ENCODE results near the gene BCKDHB. TPM values are rescaled to one million over a fixed set of nuclear protein-coding genes. Genes with fewer than 3 reads are reported as not detected.

Gene BCKDHB
- total RNA-seq (2012; rRNA removed): 11.8 and 16.4 TPM in 2 replicates
- polyA plus RNA-seq (2012; rRNA removed): 8.9 and 11.2 TPM in 2 replicates
- polyA plus RNA-seq (2012; cell fraction: cytosol; rRNA removed): 7.9 and 17.1 TPM in 2 replicates
- 3.0 and 7.8 TPM in 2 replicates for polyA plus RNA-seq (2012; cell fraction: nucleus; rRNA removed; ENCODE audit: low replicate concordance)
- Bru-seq, nascent RNA: percentile 58 among the genes with signal in this experiment
- percentile 52 among the genes with signal in this experiment for BruChase-seq, experiment 1, labeled RNA remaining after a 6-hour chase
- percentile 58 among the genes with signal in this experiment for BruChase-seq, experiment 2, labeled RNA remaining after a 2-hour chase
- long read RNA-seq, transcript BCKDHB-201 (10 exons, 3,692 nt): minor isoform, 5 of 23 reads
- long read RNA-seq, transcript BCKDHB-202 (11 exons, 1,514 nt): major isoform, 8 of 23 reads
- long read RNA-seq, partial matches to known transcripts: 4 of 23 reads
- long read RNA-seq, other reads (novel, unspliced or antisense): 4 of 23 reads

DNA sequence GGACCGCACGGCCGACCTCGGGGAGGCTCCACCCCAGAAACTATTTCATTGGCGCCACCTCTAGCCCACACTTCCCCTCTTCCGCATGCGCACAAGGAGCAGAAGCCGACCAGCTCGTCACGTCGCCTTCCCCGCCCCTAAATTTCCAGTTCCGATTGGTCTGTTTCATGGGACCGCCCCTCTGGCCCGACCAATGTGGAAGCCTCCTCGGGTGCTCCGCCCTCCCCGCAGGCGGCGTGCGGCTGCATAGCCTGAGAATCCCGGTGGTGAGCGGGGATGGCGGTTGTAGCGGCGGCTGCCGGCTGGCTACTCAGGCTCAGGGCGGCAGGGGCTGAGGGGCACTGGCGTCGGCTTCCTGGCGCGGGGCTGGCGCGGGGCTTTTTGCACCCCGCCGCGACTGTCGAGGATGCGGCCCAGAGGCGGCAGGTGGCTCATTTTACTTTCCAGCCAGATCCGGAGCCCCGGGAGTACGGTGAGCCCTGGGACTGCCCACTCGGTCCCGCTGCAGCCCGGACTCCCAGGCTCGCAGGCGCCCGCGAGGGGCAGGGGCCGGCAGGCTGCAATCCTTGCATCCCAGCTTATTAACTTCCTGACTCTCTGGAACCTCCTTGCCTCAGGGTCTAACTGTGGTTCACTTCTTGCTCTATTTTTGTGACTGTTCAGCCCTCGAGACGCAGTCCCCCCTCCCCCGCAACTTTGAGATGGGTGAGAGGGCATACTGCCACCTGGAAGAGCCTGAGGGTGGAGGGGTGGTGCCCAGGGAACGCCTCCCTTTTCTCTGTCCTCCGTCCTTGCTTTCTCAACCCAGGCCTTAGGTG is at the start of gene BCKDHB:
TSS of gene BCKDHB (plus strand) at position 254 of the 818 bp plus-strand sequence. CDS start at position 277, 23 bp downstream.
- 0% methylated on average over 8 of the region's 56 CpGs; no CpG with 5 or more reads in 1 of the 2 experiments for WGBS, 2 experiments (ENCODE audit: extremely low coverage in 2 of 2, insufficient read length in 1 of 2)
- dilution Hi-C loops (cut with HindIII; ENCODE audit: low sequenced_read_pairs, unreplicated experiment): no loop called here
- TF ChIP-seq MAFK (IDR thresholded peaks at IDR 0.05; ENCODE audit: low read depth, low read length): no peak
- TF ChIP-seq FOS (IDR thresholded peaks at IDR 0.05; ENCODE audit: low read depth, low read length): peak; percentile 8; the same call in 1 of the 2 replicates
- TF ChIP-seq, protein P1, sequence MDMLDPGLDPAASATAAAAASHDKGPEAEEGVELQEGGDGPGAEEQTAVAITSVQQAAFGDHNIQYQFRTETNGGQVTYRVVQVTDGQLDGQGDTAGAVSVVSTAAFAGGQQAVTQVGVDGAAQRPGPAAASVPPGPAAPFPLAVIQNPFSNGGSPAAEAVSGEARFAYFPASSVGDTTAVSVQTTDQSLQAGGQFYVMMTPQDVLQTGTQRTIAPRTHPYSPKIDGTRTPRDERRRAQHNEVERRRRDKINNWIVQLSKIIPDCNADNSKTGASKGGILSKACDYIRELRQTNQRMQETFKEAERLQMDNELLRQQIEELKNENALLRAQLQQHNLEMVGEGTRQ (IDR thresholded peaks at IDR 0.05; ENCODE audit: low read depth, low read length): peak; percentile 33; the same call in 1 of the 2 replicates
- TF ChIP-seq MAZ (IDR thresholded peaks at IDR 0.05; ENCODE audit: borderline replicate concordance, low read depth, low read length): peak; percentile 78; the same call in 1 of the 2 replicates
- no peak; the same call in 1 of the 2 replicates for TF ChIP-seq BHLHE40 (IDR thresholded peaks at IDR 0.05; ENCODE audit: low read depth, low read length)
- TF ChIP-seq NFE2L2 (IDR thresholded peaks at IDR 0.05; ENCODE audit: low read depth, low read length): no peak
- TF ChIP-seq RCOR1 (IDR thresholded peaks at IDR 0.05; ENCODE audit: insufficient replicate concordance, low read length): no peak
- no peak for TF ChIP-seq RAD21 (IDR thresholded peaks at IDR 0.05; ENCODE audit: low read length)
- no peak for TF ChIP-seq CHD1 (IDR thresholded peaks at IDR 0.05; ENCODE audit: low read depth, low read length)
- peak; percentile 85 for TF ChIP-seq POLR2A (IDR thresholded peaks at IDR 0.05; ENCODE audit: low read depth, low read length)
- TF ChIP-seq SMC3 (IDR thresholded peaks at IDR 0.05; ENCODE audit: low read depth, low read length): no peak
- no peak for TF ChIP-seq CEBPB (IDR thresholded peaks at IDR 0.05; ENCODE audit: low read depth, low read length)
- peak; percentile 96 for TF ChIP-seq MXI1 (IDR thresholded peaks at IDR 0.05; ENCODE audit: borderline replicate concordance, low read depth, low read length)

More for the DNA sequence above, at the start of gene BCKDHB:
- Histone ChIP-seq H3K27me3 (ENCODE audit: control insufficient read depth, insufficient read depth, low read length) (no peaks in the 10 kb centered on the region), H3K4me1 (ENCODE audit: control insufficient read depth, insufficient read depth, low read length) (peaks cover 2% of the 10 kb centered on the region), H3K27ac (ENCODE audit: insufficient read depth, low read length) (peak within 1 kb of the TSS; percentile 38), H3K56ac (ENCODE audit: extremely low read depth, insufficient read depth, low read length) (peak within 1 kb of the TSS; percentile 35; the same call in 1 of the 2 replicates), H3K4me3 (ENCODE audit: insufficient read depth, low read depth, low read length) (peak within 1 kb of the TSS; percentile 80), H3K79me1 (ENCODE audit: low read depth in 1 of 2, low read length in 2 of 2) (peaks cover 11 to 16% of the 10 kb centered on the region in 2 experiments), H3K23ac (ENCODE audit: low read depth, low read length) (peak within 1 kb of the TSS; percentile 93), H2AK9ac (replicated peaks; ENCODE audit: low read depth, low read length, poor library complexity) (peak within 1 kb of the TSS; percentile 95), H3K9me3 (ENCODE audit: control insufficient read depth, insufficient read depth, low read length) (no peaks in the 10 kb centered on the region), H3K9ac (ENCODE audit: low read depth, low read length) (peak within 1 kb of the TSS; percentile 68), H2BK120ac (ENCODE audit: low read depth, low read length) (peak within 1 kb of the TSS; percentile 27; the same call in 1 of the 2 replicates), H2AFZ (replicated peaks; ENCODE audit: low read length, poor library complexity) (peak within 1 kb of the TSS; percentile 97), H4K5ac (ENCODE audit: low read depth, low read length) (peak within 1 kb of the TSS; percentile 66), H4K8ac (ENCODE audit: low read depth in 2 of 2, low read length in 2 of 2) (peak within 1 kb of the TSS; percentile 48 to 74), H3K9me1 (ENCODE audit: insufficient read depth, low read length) (peaks cover 2% of the 10 kb centered on the region; the same call in 1 of the 2 replicates), H2BK15ac (ENCODE audit: low read depth, low read length) (no peak within 1 kb of the TSS), H3K4ac (ENCODE audit: low read depth, low read length) (peak within 1 kb of the TSS; percentile 65), H2BK5ac (ENCODE audit: low read depth, low read length, poor library complexity, severe bottlenecking) (peak within 1 kb of the TSS; percentile 52), H4K91ac (ENCODE audit: insufficient read depth, low read depth, low read length) (no peak within 1 kb of the TSS), H3K18ac (ENCODE audit: low read depth, low read length) (peak within 1 kb of the TSS; percentile 44; the same call in 1 of the 2 replicates), H3K4me2 (ENCODE audit: low read depth, low read length) (peak within 1 kb of the TSS; percentile 95), H2AK5ac (ENCODE audit: low read depth, low read length) (no peak within 1 kb of the TSS), H3K36me3 (ENCODE audit: control insufficient read depth, insufficient read depth, low read length) (no peaks in the 10 kb centered on the region), H3K14ac (replicated peaks; ENCODE audit: low read depth, low read length) (peak within 1 kb of the TSS; percentile 63), H2BK20ac (ENCODE audit: low read depth, low read length) (no peak within 1 kb of the TSS), H4K20me1 (ENCODE audit: insufficient read depth, low read length) (no peaks in the 10 kb centered on the region)
- CTCF ChIA-PET: interaction anchor here (0.7 kb wide), 2 partner anchors 1060 to 1829 kb away, joined by 3 read pairs; no protein-coding TSS in a partner anchor
- BruUV-seq (replicated peaks): no TSS peak
- ATAC-seq (ENCODE audit: low read depth): peak; percentile 99
- in situ Hi-C loops (cut with MboI; ENCODE audit: low sequenced_read_pairs): no loop called here
- POLR2A ChIA-PET (ENCODE audit: unreplicated experiment): no interaction called here
- intact Hi-C loops (cut with micrococcal nuclease): no loop called here
- peak; percentile 96 for DNase-seq

All from IMR-90 (cell line).